ENCODE data around the gene TRAF5. TPM values are rescaled to one million over a fixed set of nuclear protein-coding genes. Genes with fewer than 3 reads are reported as not detected.
"Not testable (repeated sequence)": the region's sequence is repeated elsewhere in the genome, so short reads cannot be mapped to it uniquely, and the experiment has no call there.

TRAF5 gene
- polyA plus RNA-seq, 3 donors: 11.5 to 13.8 (median 11.7) TPM

DNA sequence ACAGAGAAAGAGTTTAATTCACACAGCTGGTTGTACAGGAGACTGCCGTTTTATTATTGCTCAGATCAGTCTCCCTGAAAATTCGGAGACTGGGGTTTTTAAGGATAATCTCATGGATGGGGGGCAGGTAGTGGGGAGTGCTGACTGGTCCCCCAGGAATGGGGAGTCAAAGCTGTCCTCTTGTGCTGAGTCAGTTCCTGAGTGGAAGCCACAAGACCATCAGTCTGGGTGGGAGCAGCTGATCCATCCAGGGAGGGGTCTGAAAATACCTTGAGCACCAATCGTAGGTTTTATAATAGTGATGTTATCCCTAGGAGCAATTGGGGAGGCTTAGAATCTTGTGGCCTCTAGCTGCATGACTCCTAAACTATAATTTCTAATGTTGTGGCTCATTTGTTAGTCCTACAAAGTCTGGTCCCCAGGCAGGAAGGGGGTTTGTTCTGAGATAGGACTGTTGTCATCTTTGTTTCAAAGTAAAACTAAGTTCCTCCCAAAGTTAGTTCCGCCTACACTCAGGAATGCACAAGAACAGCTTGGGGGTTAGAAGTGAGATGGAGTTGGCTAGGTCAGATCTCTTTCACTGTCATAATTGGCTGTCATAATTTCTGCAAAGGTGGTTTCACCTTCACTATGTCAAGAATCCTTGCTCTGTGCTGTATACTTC lies 50.3 kb downstream of the TRAF5 start:
- no peak for DNase-seq (ENCODE audit: low read depth in 3 of 3, low spot score in 2 of 3)

DNA sequence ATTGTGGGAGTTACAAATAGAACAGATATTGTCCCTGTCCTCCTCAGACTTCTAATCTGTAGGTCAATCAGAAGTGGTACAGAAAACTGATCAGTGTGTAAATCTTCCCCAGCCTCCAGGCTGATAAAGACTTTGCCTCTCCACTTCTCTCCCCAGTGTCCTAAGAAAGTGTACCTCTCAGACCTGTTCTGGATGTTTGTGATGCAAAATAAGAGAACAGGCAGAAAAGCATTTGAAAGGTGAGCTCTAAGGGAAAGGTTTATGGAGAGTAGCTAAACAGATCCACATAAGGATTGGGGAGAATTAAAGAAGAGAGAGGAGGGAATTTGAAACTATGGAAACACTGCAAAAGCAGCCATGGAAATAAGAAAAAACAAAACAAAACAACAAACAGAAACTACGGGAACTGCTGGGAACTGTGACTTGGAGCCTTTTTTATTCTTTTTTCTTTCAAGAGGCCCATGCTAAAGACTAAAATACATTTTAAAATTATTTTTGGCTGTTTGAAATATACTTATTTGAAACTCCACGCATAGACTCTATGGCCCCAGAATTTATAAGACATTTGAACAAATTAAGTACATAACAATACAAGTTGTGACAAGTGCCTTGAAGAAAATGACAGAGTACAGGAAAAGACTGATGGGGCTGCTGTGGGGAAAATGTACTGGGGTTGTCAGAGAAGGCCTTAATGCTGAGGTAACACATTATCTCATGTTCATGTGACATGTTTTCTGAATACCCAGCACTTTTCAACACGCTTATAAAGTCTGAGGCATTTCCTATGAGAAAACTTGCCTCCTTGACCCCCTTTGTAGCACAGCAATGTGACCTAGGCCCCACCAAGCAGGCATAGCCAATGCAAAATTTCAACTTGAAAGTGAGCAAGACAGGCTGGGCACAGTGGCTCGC lies 51.2 kb downstream of the TRAF5 start:
- DNase-seq (ENCODE audit: low read depth in 3 of 3, low spot score in 2 of 3): no peak

DNA sequence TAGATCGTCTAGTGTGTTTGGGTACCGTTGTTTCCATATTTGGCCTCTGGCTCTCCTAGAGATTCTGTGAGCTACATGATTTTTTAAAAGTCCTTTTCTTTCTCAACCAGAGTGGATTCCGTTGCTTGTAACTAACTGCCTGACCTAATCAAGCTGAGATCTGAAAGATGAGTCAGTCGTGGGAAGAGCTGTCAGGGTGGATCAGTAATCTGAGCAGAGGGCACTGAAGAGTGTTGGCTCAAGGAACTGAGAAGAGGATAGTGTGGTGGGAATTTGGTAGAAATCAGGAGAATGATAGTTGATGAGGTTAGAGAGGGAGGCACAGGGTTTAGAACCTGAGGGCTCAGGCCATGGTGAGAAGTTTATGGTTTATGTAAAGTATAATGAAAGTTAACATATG lies 52.2 kb downstream of the TRAF5 start:
- DNase-seq (ENCODE audit: low read depth in 3 of 3, low spot score in 2 of 3): no peak

DNA sequence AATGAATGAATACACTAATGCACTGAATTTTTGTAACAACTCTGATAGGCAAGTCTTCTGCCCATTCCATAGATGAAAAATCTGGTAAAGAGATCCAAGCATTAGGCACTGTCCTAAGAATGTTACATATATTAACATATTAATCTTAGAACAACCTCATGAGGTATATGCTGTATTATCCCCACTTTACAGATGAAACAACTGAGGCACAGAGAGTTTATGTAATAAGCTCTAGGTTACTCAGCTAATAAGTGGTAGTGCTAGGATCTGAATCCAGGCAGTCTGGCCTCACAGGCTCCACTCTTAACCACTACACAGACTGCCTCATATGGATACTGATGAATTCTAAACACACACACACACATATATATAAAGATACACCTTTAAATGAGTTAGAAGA lies 52.8 kb downstream of the TRAF5 start:
- DNase-seq (ENCODE audit: low read depth in 3 of 3, low spot score in 2 of 3): no peak

DNA sequence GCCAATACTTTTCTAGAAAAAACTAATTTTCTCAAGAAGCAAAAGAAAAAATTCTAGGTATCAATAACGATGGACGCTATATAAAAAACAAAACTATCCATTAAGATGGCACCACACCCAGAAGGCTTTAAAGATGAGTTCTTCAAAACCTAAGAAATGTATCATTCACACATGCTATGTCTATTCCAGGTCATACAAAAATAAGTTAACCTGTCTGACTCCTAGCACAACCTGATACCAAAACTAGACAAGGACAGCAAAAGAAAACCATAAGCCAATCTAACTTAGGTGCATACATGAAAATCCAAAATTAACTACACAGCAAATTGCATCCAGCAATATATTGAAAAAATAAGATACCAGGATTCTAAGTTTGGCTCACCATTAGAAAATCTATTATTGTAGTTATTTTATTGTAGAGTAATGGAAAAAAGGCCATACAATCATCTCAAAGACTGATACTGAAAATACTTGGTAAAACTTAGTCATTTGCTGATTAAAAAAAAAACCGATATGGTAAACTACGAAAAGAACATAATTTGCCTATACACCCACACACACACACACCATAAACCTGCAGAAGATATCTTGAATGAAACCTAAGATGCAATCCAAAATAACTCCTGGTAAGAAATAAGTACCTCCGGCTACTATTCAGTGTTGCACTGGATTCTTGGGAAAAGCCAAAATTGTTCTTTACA lies 55.0 kb downstream of the TRAF5 start:
- DNase-seq (ENCODE audit: low read depth in 3 of 3, low spot score in 2 of 3): no peak

DNA sequence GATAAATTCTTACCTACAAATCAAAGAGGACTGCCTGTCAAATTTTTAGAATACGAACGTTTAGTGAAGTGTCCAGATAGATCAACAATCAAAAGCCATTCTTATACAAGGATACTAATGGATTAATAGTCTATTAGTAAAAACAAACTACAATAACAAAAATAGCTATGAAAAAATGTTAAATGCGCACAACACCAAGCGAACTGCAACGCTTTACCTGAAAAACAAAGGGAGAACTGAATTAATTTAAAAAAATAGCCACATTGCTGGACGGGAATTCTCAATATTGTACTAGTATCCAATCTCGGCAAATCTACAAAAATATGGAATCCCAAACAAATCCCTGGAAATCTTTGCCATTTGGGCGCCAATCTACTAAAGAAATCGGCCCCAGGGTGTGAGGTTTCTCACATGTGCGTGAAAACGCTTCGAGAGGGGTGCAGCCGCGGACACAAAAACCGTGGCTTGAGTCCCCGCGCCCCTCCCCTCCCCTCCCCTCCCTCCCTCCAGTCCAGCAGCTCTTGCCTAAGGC lies 55.6 kb downstream of the TRAF5 start:
- DNase-seq (ENCODE audit: low read depth in 3 of 3, low spot score in 2 of 3): no peak

DNA sequence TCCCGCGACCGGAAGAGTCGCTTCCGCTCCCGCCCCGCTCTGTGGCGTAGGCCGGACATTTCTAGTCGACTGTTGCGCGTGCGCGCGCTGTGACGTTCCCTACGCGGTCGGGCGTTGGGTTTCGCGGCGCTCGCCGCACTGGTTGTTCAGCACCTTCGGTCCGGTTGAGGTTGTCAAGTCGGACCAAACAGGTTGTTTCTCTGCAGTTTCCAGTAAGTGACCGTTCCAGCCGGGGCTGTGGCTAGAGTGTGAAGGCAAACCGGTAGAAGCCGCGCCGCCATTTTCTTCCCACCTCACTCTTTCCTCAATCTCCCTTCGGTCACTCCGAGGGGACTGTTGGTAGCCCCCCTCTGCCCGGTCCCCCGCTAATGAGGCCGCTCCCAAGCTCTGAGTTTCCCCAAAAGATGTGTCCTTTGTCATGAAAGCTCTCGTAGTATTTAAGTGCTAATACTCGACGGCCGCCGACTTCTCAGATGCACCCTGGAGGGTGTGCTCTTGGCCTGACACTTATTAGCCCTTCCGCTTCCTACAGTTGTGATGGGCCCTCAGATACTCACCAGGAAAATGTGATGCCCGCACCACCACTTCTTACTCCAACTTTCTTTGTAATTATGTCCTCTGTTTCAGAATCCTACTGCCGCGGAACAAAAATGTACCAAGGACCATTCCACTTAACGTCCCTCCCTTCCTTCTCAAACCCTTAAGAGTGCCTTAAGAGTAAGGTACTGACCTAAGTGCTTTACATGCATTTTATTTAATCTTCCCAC lies 56.3 kb downstream of the TRAF5 start:
- peak; percentile 89 to 93 (median 92) for DNase-seq (ENCODE audit: low read depth in 3 of 3, low spot score in 2 of 3)

DNA sequence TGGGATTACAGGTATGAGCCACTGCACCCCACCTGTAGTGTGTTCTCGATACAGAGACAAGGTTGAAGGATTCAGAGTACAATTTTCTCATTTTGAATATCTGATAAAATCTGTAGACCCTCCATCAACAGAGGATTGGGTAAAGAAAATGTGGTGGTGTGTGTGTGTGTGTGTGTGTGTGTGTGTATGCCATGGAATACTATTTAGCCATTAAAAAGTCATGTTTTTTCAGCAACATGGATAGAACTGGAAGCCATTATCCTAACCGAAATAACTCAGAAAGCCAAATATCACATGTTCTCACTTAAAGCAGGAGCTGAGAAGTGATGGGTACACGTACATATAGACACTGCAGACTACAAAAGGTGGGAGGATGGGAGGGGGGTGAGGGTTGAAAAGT lies 57.9 kb downstream of the TRAF5 start:
- no peak for DNase-seq (ENCODE audit: low read depth in 3 of 3, low spot score in 2 of 3)

DNA sequence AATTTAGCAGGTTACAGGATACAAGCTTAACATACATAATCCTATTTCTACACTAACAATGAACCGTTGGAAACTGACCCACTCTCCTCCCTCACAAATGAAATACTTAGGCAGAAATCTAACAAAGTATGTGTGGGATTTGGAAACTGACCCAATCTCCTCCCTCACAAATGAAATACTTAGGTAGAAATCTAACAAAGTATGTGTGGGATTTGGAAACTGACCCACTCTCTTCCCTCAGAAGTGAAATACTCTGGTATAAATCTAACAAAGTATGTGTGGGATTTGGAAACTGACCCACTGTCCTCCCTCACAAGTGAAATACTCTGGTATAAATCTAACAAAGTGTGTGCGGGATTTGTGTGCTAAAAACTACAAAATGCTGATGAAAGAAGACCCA lies 60.3 kb downstream of the TRAF5 start:
- no peak for DNase-seq (ENCODE audit: low read depth in 3 of 3, low spot score in 2 of 3)

DNA sequence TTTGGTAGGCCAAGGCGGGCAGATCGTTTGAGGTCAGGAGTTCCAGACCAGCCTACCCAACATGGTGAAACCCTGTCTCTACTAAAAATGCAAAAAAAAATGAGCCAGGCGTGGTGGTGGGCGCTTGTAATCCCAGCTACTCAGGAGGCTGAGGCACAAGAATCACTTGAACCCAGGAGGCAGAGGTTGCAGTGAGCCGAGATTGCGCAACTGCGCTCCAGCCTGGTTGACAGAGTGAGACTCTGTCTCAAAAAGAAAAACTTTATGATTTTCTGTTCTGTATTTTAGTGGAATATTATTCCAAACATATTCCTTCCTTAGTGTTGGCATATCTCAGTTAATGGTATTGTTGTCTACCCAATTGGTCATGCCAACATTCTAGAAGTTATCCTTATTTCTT lies 64.2 kb downstream of the TRAF5 start:
- not testable (repeated sequence) for DNase-seq (ENCODE audit: low read depth in 3 of 3, low spot score in 2 of 3)

DNA sequence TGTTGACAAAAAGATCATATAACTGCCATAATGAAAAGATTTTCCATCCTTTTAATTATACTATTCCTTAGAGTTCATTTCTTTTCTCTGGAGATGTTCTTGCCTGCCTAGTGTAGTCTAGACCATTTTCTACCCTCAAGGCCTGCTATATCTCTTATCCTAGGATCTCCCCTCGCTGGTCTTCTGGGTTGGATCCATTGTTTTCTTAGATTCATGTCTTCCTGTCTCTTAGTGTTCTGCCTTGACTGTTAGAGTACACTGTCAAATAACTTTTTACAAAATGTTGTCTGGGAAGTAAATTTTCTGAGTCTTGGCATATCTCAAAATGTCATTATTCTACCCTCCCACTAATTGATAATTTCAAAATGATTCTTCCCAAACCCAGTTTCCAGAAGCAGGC lies 66.6 kb downstream of the TRAF5 start:
- DNase-seq (ENCODE audit: low read depth in 3 of 3, low spot score in 2 of 3): no peak

DNA sequence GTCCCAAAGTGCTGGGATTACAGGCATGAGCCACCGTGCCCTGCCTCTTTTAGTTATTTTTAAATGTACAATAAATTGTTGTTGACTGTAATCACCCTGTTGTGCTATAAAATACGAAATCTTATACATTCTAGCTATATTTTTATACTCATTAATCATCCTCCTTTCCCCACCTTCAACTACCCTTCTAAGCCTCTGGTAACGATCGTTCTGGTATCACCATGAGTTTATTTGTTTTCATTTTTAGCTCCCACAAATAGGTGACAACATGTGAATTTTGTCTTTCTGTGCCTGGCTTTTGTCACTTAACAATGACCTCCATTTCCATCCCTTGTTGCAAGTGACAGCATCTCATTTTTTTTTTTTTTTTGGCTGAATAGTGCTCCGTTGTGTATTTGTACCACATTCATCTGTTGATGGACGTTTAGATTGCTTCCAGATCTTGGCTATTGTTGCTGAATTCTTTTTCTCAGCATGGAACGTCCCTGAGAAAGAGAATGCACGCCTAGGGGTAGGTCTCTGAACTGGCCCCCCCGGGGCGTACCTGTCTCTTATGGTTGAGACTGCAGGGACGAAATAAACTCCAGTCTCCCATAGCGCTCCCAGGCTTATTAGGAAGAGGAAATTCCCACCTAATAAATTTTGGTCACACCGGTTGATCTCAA lies 71.8 kb downstream of the TRAF5 start:
- not testable (repeated sequence) for DNase-seq (ENCODE audit: low read depth in 3 of 3, low spot score in 2 of 3)

DNA sequence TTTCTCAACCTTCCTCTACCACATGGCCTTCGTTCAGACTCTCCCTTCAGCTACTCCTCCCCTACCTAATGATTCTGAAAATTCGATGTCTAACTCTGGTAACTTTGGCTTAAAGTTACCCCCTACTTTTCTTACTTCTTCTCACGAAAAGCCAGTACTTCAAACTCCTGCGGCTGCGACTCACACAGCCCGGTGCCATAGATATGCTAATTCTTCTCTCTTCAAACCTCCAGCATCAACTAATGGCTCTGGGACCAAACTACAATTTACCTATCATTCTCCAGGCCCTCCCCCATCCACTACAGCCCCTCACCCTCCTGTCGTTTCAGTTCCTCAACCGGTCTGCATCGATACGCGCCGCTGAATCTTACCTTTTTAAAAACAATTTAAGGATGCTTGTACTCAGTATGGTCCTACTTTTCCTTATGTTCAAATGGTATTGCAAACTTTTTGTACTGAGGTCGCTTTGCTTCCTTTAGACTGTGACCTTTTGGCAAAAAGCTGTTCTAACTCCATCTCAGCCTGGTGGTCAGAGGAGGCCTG lies 73.3 kb downstream of the TRAF5 start:
- DNase-seq (ENCODE audit: low read depth in 3 of 3, low spot score in 2 of 3): not testable (repeated sequence)

DNA sequence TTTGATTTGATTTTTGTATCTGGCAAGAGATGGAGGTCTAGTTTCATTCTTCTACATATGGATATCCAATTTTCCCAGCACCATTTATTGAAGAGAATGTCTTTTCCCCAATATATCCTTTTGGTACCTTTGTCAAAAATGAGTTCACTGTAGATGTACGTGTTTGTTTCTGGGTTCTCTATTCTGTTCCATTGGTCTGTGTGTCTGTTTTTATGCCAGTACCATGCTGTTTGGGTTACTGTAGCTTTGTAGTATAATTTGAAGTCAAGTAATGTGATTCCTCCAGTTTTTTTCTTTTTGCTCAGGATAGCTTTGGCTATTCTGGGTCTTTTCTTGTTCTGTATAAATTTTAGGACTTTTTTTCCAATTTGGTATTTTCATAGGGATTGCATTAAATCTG lies 75.1 kb downstream of the TRAF5 start:
- not testable (repeated sequence) for DNase-seq (ENCODE audit: low read depth in 3 of 3, low spot score in 2 of 3)

DNA sequence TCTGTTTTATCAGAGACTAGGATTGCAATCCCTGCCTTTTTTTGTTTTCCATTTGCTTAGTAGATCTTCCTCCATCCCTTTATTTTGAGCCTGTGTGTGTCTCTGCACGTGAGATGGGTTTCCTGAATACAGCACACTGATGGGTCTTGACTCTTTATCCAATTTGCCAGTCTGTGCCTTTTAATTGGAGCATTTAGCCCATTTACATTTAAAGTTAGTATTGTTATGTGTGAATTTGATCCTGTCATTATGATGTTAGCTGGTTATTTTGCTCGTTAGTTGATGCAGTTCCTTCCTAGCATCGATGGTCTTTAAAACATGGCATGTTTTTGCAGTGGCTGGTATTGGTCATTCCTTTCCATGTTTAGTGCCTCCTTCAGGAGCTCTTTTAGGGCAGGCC lies 79.5 kb downstream of the TRAF5 start:
- not testable (repeated sequence) for DNase-seq (ENCODE audit: low read depth in 3 of 3, low spot score in 2 of 3)

DNA sequence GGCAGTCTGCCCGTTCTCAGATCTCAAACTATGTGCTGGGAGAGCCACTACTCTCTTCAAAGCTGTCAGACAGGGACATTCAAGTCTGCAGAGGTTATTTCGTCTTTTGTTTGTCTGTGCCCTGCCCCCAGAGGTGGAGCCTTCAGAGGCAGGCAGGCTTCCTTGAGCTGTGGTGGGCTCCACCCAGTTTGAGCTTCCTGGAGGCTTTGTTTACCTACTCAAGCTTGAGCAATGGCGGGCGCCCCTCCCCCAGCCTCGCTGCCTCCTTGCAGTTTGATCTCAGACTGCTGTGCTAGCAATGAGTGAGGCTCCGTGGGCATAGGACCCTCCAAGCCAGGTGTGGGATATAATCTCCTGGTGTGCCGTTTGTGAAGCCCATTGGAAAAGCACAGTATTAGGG lies 81.1 kb downstream of the TRAF5 start:
- not testable (repeated sequence) for DNase-seq (ENCODE audit: low read depth in 3 of 3, low spot score in 2 of 3)

DNA sequence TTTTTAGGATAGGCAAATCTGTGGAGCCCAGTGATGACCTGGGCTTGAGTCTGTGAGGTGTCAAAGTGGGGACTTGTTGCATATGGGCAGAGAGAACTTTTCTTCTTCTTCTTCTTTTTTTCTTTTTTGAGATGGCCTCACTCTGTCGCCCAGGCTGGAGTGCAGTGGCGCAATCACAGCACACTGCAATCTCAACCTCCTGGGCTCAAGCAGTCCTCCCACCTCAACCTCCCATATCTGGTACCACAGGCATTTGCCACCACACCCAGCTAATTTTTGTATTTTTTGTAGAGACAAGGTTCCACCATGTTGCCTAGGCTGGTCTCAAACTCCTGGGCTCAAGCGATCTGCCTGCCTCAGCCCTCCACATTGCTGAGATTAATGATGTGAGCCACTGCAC lies 85.0 kb downstream of the TRAF5 start:
- DNase-seq (ENCODE audit: low read depth in 3 of 3, low spot score in 2 of 3): no peak

DNA sequence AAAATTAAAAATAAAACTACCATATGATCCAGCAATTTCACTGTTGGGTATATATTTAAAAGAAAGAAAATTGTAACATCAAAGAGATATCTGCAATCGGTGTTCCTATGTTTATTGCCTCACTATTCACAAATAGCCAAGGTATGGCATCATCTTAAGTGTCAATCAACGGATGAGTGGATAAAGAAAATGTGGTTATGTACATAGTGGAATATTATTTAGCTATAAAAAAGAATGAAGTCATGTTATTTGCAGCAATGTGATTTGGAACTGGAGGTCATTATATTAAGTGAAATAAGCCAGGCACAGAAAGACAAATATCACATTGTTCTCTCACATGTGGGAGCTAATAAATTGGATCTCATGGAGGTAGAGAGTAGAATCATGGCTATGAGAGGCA lies 89.1 kb downstream of the TRAF5 start:
- DNase-seq (ENCODE audit: low read depth in 3 of 3, low spot score in 2 of 3): no peak

DNA sequence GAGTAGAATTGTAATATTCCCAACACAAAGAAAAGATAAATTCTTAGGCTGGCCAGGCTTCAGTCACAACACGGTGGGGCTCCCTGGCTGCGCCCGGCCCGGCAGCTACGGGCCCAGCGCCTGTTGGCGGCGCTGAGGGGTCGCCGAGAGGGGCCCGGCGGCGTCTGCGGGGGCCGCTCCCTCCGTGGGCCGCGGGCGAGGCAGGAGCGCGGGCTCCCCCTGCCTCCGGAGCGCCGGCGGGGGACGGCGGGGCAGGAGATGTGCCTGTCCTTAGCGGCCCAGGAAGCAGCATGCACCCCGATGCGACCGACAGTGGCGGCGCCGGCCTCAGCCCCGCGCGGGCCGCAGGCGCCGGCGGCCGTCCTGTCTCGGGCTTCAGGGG lies 89.6 kb downstream of the TRAF5 start:
- peak in 1 of 3 donors; percentile 23 for DNase-seq (ENCODE audit: low read depth in 3 of 3, low spot score in 2 of 3)
